ENCODE data around the gene OGFOD3.

- no peak for TF ChIP-seq CTCF (IDR thresholded peaks at IDR 0.05; ENCODE audit: insufficient read depth, low read length, poor library complexity, severe bottlenecking)
- no peak for TF ChIP-seq EZH2phosphoT487 (conservative IDR thresholded peaks at IDR 0.05; ENCODE audit: low read length)
Measured at GRCh38 chr17:82369211-82369610, 49.2 kb downstream of the OGFOD3 start.

Measured in SU-DHL-6 (cell line).